ENCODE measurements around the gene TIMM17A.

TIMM17A gene

GRCh38 chr1:201916649-201917249 lies 38.6 kb upstream of the TIMM17A start:
- TF ChIP-seq EZH2phosphoT487 (IDR thresholded peaks at IDR 0.05; ENCODE audit: borderline replicate concordance): no peak
- no peak for TF ChIP-seq CTCF (conservative IDR thresholded peaks at IDR 0.05; ENCODE audit: low read length)
- no peaks in the 10 kb centered on the region for H3K9me2 ChIP-seq (replicated peaks; ENCODE audit: low read depth, low read length)
- H2AFZ ChIP-seq (ENCODE audit: low read length): no peak overlapping the region
- peaks cover 11% of the 10 kb centered on the region for H3K4me1 ChIP-seq (ENCODE audit: insufficient read depth, low read length, poor library complexity, severe bottlenecking)
- no peaks in the 10 kb centered on the region for H3K27me3 ChIP-seq (ENCODE audit: insufficient read depth, low read length, poor library complexity, severe bottlenecking)
- no peaks in the 10 kb centered on the region for H3K79me2 ChIP-seq (ENCODE audit: insufficient read depth, low read length)
- no peaks in the 10 kb centered on the region for H3F3A ChIP-seq (ENCODE audit: low read depth)
- no peaks in the 10 kb centered on the region for H4K20me1 ChIP-seq (ENCODE audit: insufficient read depth, low read length, poor library complexity, severe bottlenecking)
- H3K9me3 ChIP-seq (ENCODE audit: insufficient read depth, low read depth, low read length): no peaks in the 10 kb centered on the region
- H3K4me3 ChIP-seq (ENCODE audit: low read length, poor library complexity, severe bottlenecking): no peak overlapping the region
- no peak overlapping the region for H3K4me2 ChIP-seq (ENCODE audit: low read depth, low read length, poor library complexity, severe bottlenecking)
- no peak overlapping the region for H3K9ac ChIP-seq (ENCODE audit: low read depth, low read length, poor library complexity, severe bottlenecking)
- H3K36me3 ChIP-seq (ENCODE audit: insufficient read depth, low read length): no peaks in the 10 kb centered on the region

GRCh38 chr1:201917362-201918033 lies 37.8 kb upstream of the TIMM17A start:
- Histone ChIP-seq H3K27me3 (ENCODE audit: insufficient read depth, low read length, poor library complexity, severe bottlenecking) (no peaks in the 10 kb centered on the region), H3F3A (ENCODE audit: low read depth) (no peaks in the 10 kb centered on the region), H3K79me2 (ENCODE audit: insufficient read depth, low read length) (no peaks in the 10 kb centered on the region), H4K20me1 (ENCODE audit: insufficient read depth, low read length, poor library complexity, severe bottlenecking) (no peaks in the 10 kb centered on the region), H3K4me1 (ENCODE audit: insufficient read depth, low read length, poor library complexity, severe bottlenecking) (peaks cover 11% of the 10 kb centered on the region), H3K36me3 (ENCODE audit: insufficient read depth, low read length) (no peaks in the 10 kb centered on the region), H2AFZ (ENCODE audit: low read length) (no peak overlapping the region), H3K9me2 (replicated peaks; ENCODE audit: low read depth, low read length) (no peaks in the 10 kb centered on the region), H3K4me3 (ENCODE audit: low read length, poor library complexity, severe bottlenecking) (no peak overlapping the region), H3K9me3 (ENCODE audit: insufficient read depth, low read depth, low read length) (no peaks in the 10 kb centered on the region), H3K4me2 (ENCODE audit: low read depth, low read length, poor library complexity, severe bottlenecking) (no peak overlapping the region), H3K9ac (ENCODE audit: low read depth, low read length, poor library complexity, severe bottlenecking) (no peak overlapping the region)
- TF ChIP-seq EZH2phosphoT487 (IDR thresholded peaks at IDR 0.05; ENCODE audit: borderline replicate concordance) (no peak), CTCF (conservative IDR thresholded peaks at IDR 0.05; ENCODE audit: low read length) (no peak)

- Histone ChIP-seq H3K27me3 (ENCODE audit: insufficient read depth, low read length, poor library complexity, severe bottlenecking) (no peaks in the 10 kb centered on the region), H4K20me1 (ENCODE audit: insufficient read depth, low read length, poor library complexity, severe bottlenecking) (no peaks in the 10 kb centered on the region), H3K9me3 (ENCODE audit: insufficient read depth, low read depth, low read length) (no peaks in the 10 kb centered on the region), H3F3A (ENCODE audit: low read depth) (no peaks in the 10 kb centered on the region), H3K79me2 (ENCODE audit: insufficient read depth, low read length) (no peaks in the 10 kb centered on the region), H3K9me2 (replicated peaks; ENCODE audit: low read depth, low read length) (no peaks in the 10 kb centered on the region), H3K4me1 (ENCODE audit: insufficient read depth, low read length, poor library complexity, severe bottlenecking) (peaks cover 11% of the 10 kb centered on the region), H3K4me2 (ENCODE audit: low read depth, low read length, poor library complexity, severe bottlenecking) (no peak overlapping the region), H2AFZ (ENCODE audit: low read length) (no peak overlapping the region), H3K36me3 (ENCODE audit: insufficient read depth, low read length) (no peaks in the 10 kb centered on the region), H3K9ac (ENCODE audit: low read depth, low read length, poor library complexity, severe bottlenecking) (no peak overlapping the region), H3K4me3 (ENCODE audit: low read length, poor library complexity, severe bottlenecking) (no peak overlapping the region)
- TF ChIP-seq CTCF (conservative IDR thresholded peaks at IDR 0.05; ENCODE audit: low read length): no peak
- TF ChIP-seq EZH2phosphoT487 (IDR thresholded peaks at IDR 0.05; ENCODE audit: borderline replicate concordance): no peak
Observed at GRCh38 chr1:201918343-201918742, 37.0 kb upstream of the TIMM17A start.

All from Loucy (cell line).